Neuron (in vitro differentiated cells): ENCODE data around the gene ANO4.

ENCODE experiments used
- H2AFZ ChIP-seq: one replicate; pipeline ENCODE4 v1.6.1; 2013; ENCODE audit warnings: low read depth, mild to moderate bottlenecking, inconsistent platforms, low read length, moderate library complexity
- H3K27me3 ChIP-seq: one replicate; pipeline ENCODE4 v1.6.1; 2013; ENCODE audit warnings: low read length; ENCODE audit not compliant: insufficient read depth
- H3K36me3 ChIP-seq: one replicate; pipeline ENCODE4 v1.6.1; 2013; ENCODE audit warnings: low read length; ENCODE audit not compliant: insufficient read depth
- H3K4me1 ChIP-seq: one replicate; pipeline ENCODE4 v1.6.1; 2013; ENCODE audit warnings: low read length; ENCODE audit not compliant: insufficient read depth
- H3K4me3 ChIP-seq: 2 replicates; pipeline ENCODE4 v1.5.1; 2013; ENCODE audit warnings: mild to moderate bottlenecking, low read length, moderate library complexity
- H3K9me3 ChIP-seq: one replicate; pipeline ENCODE4 v1.6.1; 2013; ENCODE audit warnings: low read length

ANO4 gene

GRCh38 chr12:101021911-101022388, 227.4 kb downstream of the ANO4 start:
- Histone ChIP-seq H3K27me3 (no peaks in the 10 kb centered on the region), H2AFZ (no peak overlapping the region), H3K9me3 (no peaks in the 10 kb centered on the region)

GRCh38 chr12:101027200-101027599, 232.6 kb downstream of the ANO4 start:
- no peaks in the 10 kb centered on the region for H3K27me3 ChIP-seq
- no peaks in the 10 kb centered on the region for H3K36me3 ChIP-seq
- no peaks in the 10 kb centered on the region for H3K4me1 ChIP-seq
- no peak overlapping the region for H2AFZ ChIP-seq
- H3K9me3 ChIP-seq: no peaks in the 10 kb centered on the region
- no peak overlapping the region for H3K4me3 ChIP-seq

More at GRCh38 chr12:101021911-101022388, 227.4 kb downstream of the ANO4 start:
- Histone ChIP-seq H3K36me3 (no peaks in the 10 kb centered on the region), H3K4me1 (peaks cover 8% of the 10 kb centered on the region), H3K4me3 (no peak overlapping the region)

- no peaks in the 10 kb centered on the region for H3K27me3 ChIP-seq
- no peak overlapping the region for H3K4me3 ChIP-seq
- no peaks in the 10 kb centered on the region for H3K9me3 ChIP-seq
- no peaks in the 10 kb centered on the region for H3K4me1 ChIP-seq
- no peaks in the 10 kb centered on the region for H3K36me3 ChIP-seq
- H2AFZ ChIP-seq: no peak overlapping the region
These were observed 233.2 kb downstream of the ANO4 start for GRCh38 chr12:101027816-101028215.

GRCh38 chr12:101038289-101038871, 243.8 kb downstream of the ANO4 start:
- Histone ChIP-seq H3K9me3 (no peaks in the 10 kb centered on the region), H2AFZ (no peak overlapping the region), H3K27me3 (no peaks in the 10 kb centered on the region)

GRCh38 chr12:101039848-101040531, 245.4 kb downstream of the ANO4 start:
- Histone ChIP-seq H3K4me3 (no peak overlapping the region), H3K9me3 (no peaks in the 10 kb centered on the region), H3K4me1 (no peaks in the 10 kb centered on the region), H2AFZ (no peak overlapping the region), H3K36me3 (no peaks in the 10 kb centered on the region), H3K27me3 (no peaks in the 10 kb centered on the region)

More at GRCh38 chr12:101038289-101038871, 243.8 kb downstream of the ANO4 start:
- H3K36me3 ChIP-seq: no peaks in the 10 kb centered on the region
- no peak overlapping the region for H3K4me3 ChIP-seq
- H3K4me1 ChIP-seq: no peaks in the 10 kb centered on the region

GRCh38 chr12:101040936-101041335, 246.4 kb downstream of the ANO4 start:
- Histone ChIP-seq H3K27me3 (no peaks in the 10 kb centered on the region), H3K4me1 (no peaks in the 10 kb centered on the region), H3K9me3 (no peaks in the 10 kb centered on the region), H2AFZ (no peak overlapping the region), H3K36me3 (no peaks in the 10 kb centered on the region), H3K4me3 (no peak overlapping the region)

GRCh38 chr12:101042211-101042610, 247.6 kb downstream of the ANO4 start:
- Histone ChIP-seq H3K36me3 (no peaks in the 10 kb centered on the region), H3K4me1 (no peaks in the 10 kb centered on the region), H3K4me3 (no peak overlapping the region), H2AFZ (no peak overlapping the region), H3K9me3 (no peaks in the 10 kb centered on the region), H3K27me3 (no peaks in the 10 kb centered on the region)

- Histone ChIP-seq H3K4me1 (no peaks in the 10 kb centered on the region), H3K27me3 (no peaks in the 10 kb centered on the region), H3K4me3 (no peak overlapping the region), H3K9me3 (no peaks in the 10 kb centered on the region), H3K36me3 (no peaks in the 10 kb centered on the region), H2AFZ (no peak overlapping the region)
These were observed 250.0 kb downstream of the ANO4 start for GRCh38 chr12:101044512-101045059.

GRCh38 chr12:101045486-101046464, 251.2 kb downstream of the ANO4 start:
- no peak overlapping the region for H3K4me3 ChIP-seq
- H3K36me3 ChIP-seq: no peaks in the 10 kb centered on the region
- no peak overlapping the region for H2AFZ ChIP-seq
- H3K4me1 ChIP-seq: no peaks in the 10 kb centered on the region
- H3K27me3 ChIP-seq: no peaks in the 10 kb centered on the region
- H3K9me3 ChIP-seq: no peaks in the 10 kb centered on the region

- H3K4me1 ChIP-seq: no peaks in the 10 kb centered on the region
- H3K36me3 ChIP-seq: no peaks in the 10 kb centered on the region
- no peaks in the 10 kb centered on the region for H3K27me3 ChIP-seq
- H3K4me3 ChIP-seq: no peak overlapping the region
- no peak overlapping the region for H2AFZ ChIP-seq
- no peaks in the 10 kb centered on the region for H3K9me3 ChIP-seq
These were observed 253.1 kb downstream of the ANO4 start for GRCh38 chr12:101047652-101048051.

- no peak overlapping the region for H3K4me3 ChIP-seq
- H3K4me1 ChIP-seq: no peaks in the 10 kb centered on the region
- H3K36me3 ChIP-seq: no peaks in the 10 kb centered on the region
- H3K27me3 ChIP-seq: no peaks in the 10 kb centered on the region
- H2AFZ ChIP-seq: no peak overlapping the region
- H3K9me3 ChIP-seq: no peaks in the 10 kb centered on the region
These were observed 256.1 kb downstream of the ANO4 start for GRCh38 chr12:101050631-101051030.

GRCh38 chr12:101051151-101051550, 256.6 kb downstream of the ANO4 start:
- Histone ChIP-seq H3K36me3 (no peaks in the 10 kb centered on the region), H3K27me3 (no peaks in the 10 kb centered on the region), H3K4me1 (no peaks in the 10 kb centered on the region), H3K4me3 (no peak overlapping the region), H3K9me3 (no peaks in the 10 kb centered on the region), H2AFZ (no peak overlapping the region)
